Measurements from ENCODE around the gene MAN2A2. TPM values are rescaled to one million over a fixed set of nuclear protein-coding genes. Genes with fewer than 3 reads are reported as not detected.
A peak's percentile ranks its signal among the peaks of the same experiment; 100 is the strongest.

MAN2A2 gene
- total and polyA plus RNA-seq, 9 of the 15 experiments (the other 6 are each of a cell fraction or from before 2014, with no cell fraction given) = 7.3 to 151 (median 43.4) TPM

GRCh38 chr15:90915808-90916440 lies 12.8 kb downstream of the MAN2A2 start (continued):
- TF ChIP-seq UBTF (IDR thresholded peaks at IDR 0.05; ENCODE audit: borderline replicate concordance in 1 of 2, low read depth in 2 of 2, low read length in 2 of 2) (0 out of 4 replicates have a peak, but pooled peaks of 1 of the 2 experiments have one; percentile 38), POLR3G (IDR thresholded peaks at IDR 0.05; ENCODE audit: extremely low read depth, insufficient read length, insufficient replicate concordance) (no peak), ETV1 (tag; conservative IDR thresholded peaks at IDR 0.05; ENCODE audit: low read depth) (no peak), ZNF3 (CRISPR knock-in tag; IDR thresholded peaks at IDR 0.05) (no peak), TCF3 (CRISPR knock-in tag; IDR thresholded peaks at IDR 0.05) (0 out of 2 replicates have a peak, but pooled peaks have one; percentile 30), TBL1XR1 (IDR thresholded peaks at IDR 0.05; ENCODE audit: low read length in 2 of 2) (no peak), PTRF (tag; IDR thresholded peaks at IDR 0.05) (no peak), BACH1 (tag; IDR thresholded peaks at IDR 0.05) (peak; percentile 59; the same call in 1 of the 2 replicates), PHTF2 (CRISPR knock-in tag; IDR thresholded peaks at IDR 0.05) (no peak), PHB (CRISPR knock-in tag; IDR thresholded peaks at IDR 0.05) (no peak), GTF3C2 (IDR thresholded peaks at IDR 0.05; ENCODE audit: borderline replicate concordance, extremely low read depth, insufficient read length) (no peak), ZFX (CRISPR knock-in tag; IDR thresholded peaks at IDR 0.05) (peak; percentile 77), ZNF23 (CRISPR knock-in tag; IDR thresholded peaks at IDR 0.05) (no peak), PCBP1 (IDR thresholded peaks at IDR 0.05; ENCODE audit: low read depth, low read length, poor library complexity, severe bottlenecking) (no peak), TAF9B (IDR thresholded peaks at IDR 0.05; ENCODE audit: partially characterized antibody) (no peak), ESRRA (IDR thresholded peaks at IDR 0.05; ENCODE audit: borderline replicate concordance, low read depth) (peak; percentile 78), ID3 (CRISPR knock-in tag; IDR thresholded peaks at IDR 0.05) (no peak), ID3 (tag; IDR thresholded peaks at IDR 0.05) (peak; percentile 98), ADNP (tag; IDR thresholded peaks at IDR 0.05) (no peak)
